NCI-H2107 treated with DMSO at 0.1 percent for 48 hours (cell line): ENCODE measurements around the gene CNDP1.
A peak's percentile ranks its signal among the peaks of the same experiment; 100 is the strongest.

Experiments used
- DNase-seq: peaks from one replicate; lab custom pipeline; 2025; ENCODE audit not compliant: unreplicated experiment; lab: John Stamatoyannopoulos, UW

CNDP1 gene

GRCh38 chr18:74505776-74506175, 28.5 kb upstream of the CNDP1 start:
- no peak for DNase-seq

GRCh38 chr18:74506448-74507084, 27.7 kb upstream of the CNDP1 start:
- DNase-seq, result no peak

- DNase-seq, result no peak
Observed at GRCh38 chr18:74507097-74507881, 27.0 kb upstream of the CNDP1 start.

GRCh38 chr18:74507927-74508326, 26.4 kb upstream of the CNDP1 start:
- DNase-seq, result no peak

GRCh38 chr18:74508366-74508765, 25.9 kb upstream of the CNDP1 start:
- no peak for DNase-seq

GRCh38 chr18:74508821-74509225, 25.5 kb upstream of the CNDP1 start:
- DNase-seq, result no peak

- DNase-seq, result no peak
Observed at GRCh38 chr18:74509856-74510769, 24.2 kb upstream of the CNDP1 start.

GRCh38 chr18:74510770-74511095, 23.6 kb upstream of the CNDP1 start:
- DNase-seq, result no peak

GRCh38 chr18:74511823-74512222, 22.5 kb upstream of the CNDP1 start:
- DNase-seq, result no peak

GRCh38 chr18:74512321-74513053, 21.8 kb upstream of the CNDP1 start:
- DNase-seq, result no peak

GRCh38 chr18:74513149-74513882, 21.0 kb upstream of the CNDP1 start:
- no peak for DNase-seq

- DNase-seq, result no peak
Observed at GRCh38 chr18:74513883-74514205, 20.5 kb upstream of the CNDP1 start.

- DNase-seq, result no peak
Observed at GRCh38 chr18:74514860-74515495, 19.3 kb upstream of the CNDP1 start.

GRCh38 chr18:74515620-74516231, 18.6 kb upstream of the CNDP1 start:
- DNase-seq, result peak; percentile 33

GRCh38 chr18:74516271-74517235, 17.7 kb upstream of the CNDP1 start:
- DNase-seq, result no peak

- no peak for DNase-seq
Observed at GRCh38 chr18:74517236-74517630, 17.1 kb upstream of the CNDP1 start.

- DNase-seq, result no peak
Observed at GRCh38 chr18:74518456-74519295, 15.6 kb upstream of the CNDP1 start.
